Epithelial cell of prostate (primary cell): ENCODE data around the gene IBA57.
A peak's percentile ranks its signal among the peaks of the same experiment; 100 is the strongest.

Experiments
- DNase-seq: peaks from one replicate; pipeline ENCODE4 v3.0.0-alpha.2; 2011; ENCODE audit warnings: low read depth, low spot score
- H3K27ac ChIP-seq: fragments of 450-650 bp; 2 replicates; pipeline ENCODE4 v1.5.1; 2017; ENCODE audit warnings: mild to moderate bottlenecking

Gene IBA57

DNA sequence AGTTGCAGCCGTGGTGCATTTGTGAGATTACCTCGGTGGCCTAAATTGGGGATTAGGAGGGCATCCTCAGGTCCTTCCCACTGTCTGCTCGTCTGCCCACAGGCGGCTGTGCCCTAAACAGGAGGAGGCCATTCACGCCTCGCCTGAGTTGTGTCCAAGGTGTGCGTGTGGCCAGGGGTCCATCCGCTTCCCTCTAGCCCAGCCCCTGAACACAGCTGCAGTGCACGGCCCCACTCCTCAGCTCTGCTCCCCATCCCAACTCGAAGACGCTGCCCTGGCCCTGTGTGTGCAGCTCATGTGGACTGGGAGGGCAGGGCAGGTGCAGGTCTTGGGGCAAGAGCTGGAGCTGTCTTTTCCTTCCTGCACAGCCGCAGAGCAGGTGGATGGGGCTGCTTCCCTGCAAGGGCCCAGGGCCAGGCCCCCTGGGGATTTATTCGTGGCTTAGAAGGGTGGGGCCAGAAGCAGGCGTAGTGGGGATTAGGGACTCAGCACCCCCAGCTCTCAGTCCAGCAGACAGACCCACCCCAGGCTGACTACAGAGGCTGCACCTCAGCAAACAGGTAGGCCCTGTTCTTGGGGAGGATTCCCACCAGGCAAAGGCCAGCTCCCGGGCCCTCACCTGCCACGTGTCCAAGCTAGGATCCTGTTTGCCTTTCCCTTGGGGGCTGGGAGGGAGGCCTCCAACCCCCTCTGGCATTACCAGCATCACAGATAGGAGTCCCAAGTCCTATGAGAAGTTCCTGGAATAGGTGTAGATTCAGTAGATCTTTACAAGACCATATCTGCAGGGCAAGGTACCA is 21.2 kb upstream of the IBA57 start:
- no peak overlapping the region for H3K27ac ChIP-seq
- DNase-seq = no peak

DNA sequence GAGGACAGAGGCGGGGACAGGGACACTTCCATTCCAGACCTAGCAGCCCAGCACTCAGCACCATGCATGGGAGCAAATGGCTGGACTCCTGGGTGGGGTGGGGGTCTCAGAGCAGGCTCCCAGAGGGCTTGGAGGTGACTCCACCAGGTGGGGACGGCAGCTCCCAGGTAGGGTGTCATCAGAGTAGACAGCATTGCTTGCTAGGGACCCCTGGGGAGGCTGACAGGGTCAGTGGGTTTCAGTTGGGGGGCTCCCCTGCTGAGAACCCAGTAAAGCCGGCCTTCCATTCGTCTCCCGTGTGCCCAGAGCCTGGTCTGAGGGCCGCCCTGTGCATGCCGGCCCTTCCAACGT is 20.6 kb upstream of the IBA57 start:
- DNase-seq = no peak
- H3K27ac ChIP-seq = no peak overlapping the region

DNA sequence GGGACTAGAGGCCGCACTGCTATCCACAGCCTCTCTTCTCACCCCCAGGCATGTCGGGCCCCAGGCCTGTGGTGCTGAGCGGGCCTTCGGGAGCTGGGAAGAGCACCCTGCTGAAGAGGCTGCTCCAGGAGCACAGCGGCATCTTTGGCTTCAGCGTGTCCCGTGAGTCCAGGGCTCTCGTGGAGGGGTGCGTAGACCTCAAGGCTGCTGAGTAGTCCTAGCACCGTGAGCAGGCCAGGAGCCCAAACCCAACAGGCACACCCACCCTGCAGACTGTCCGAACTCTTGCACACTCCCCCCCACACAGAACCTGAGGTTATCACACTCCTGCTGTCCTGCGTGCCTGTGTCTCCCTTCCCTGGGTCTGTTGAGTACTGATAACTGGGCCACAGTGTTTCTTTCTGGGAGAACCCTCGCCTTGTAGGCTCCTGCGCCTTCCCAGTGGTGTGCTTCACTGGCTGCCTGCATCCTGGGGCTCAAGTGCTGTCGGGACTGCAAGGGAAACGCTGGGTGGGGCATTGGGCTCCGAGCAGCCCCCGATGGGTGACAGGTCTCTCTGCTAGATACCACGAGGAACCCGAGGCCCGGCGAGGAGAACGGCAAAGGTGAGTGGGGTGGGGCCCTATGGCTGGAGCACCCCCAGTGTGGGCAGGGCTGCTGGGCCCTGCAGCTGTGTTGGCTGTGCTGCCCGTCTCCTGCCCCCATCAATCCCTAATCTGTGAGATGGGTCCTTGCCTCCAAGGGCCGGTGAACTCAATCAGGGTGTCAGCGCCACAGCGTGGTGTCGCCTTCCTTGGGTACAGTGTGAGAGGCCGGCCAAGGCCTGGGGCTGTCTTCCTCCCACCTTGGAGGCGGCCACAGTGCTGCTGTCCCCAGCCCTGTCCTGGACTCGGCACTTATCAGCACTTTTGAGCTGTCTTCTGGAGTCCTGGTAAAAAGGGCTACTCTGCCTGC is 19.9 kb upstream of the IBA57 start:
- H3K27ac ChIP-seq = no peak overlapping the region
- DNase-seq = no peak

DNA sequence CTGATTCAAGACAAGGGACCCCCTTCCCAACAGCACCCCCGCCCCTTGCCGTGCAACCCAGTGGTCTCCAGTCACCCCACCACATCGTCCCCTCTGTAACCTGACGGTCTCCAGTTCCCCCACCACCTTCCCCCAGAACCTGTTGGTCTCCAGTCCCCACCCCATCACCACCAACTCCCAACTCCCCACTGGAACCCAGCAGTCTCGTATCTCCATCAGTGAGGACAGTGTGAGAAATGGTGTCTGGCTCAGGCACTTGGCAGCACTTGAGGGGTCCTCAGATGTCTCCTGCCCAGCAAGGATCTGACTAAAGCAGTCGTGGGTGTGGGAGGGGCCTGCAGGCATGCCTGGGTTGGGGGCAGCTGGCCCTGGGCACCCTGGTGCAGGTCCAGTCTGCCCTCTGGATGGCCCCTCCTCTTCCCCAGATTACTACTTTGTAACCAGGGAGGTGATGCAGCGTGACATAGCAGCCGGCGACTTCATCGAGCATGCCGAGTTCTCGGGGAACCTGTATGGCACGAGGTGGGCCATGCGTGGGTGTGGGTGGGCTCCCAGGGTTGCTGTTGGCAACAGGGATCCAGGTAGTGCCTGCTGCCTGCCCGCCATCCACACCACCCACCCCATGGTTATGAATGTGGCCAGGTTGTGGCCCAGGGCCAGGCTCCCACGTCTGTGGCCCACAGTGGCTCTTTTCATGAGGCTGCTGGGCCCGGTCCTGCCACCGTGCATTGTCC is 19.0 kb upstream of the IBA57 start:
- no peak for DNase-seq
- no peak overlapping the region for H3K27ac ChIP-seq

DNA sequence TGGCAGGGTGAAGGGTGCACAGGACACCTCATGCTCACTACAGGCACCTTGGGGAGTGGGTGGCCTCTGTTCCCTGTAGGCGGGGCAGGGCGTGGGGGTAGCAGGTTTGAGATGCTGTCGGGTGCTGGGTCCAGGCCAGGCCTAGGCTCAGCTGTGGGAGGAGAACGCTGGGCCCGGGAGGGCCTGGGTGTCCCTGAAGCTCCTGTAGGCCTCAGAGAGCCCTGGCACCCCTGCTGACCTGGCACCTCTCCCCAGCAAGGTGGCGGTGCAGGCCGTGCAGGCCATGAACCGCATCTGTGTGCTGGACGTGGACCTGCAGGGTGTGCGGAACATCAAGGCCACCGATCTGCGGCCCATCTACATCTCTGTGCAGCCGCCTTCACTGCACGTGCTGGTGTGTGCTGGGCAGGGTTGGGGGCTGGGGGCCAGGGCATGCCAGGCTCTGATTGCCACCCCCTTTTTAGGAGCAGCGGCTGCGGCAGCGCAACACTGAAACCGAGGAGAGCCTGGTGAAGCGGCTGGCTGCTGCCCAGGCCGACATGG is 18.4 kb upstream of the IBA57 start:
- DNase-seq = no peak
- H3K27ac ChIP-seq = no peak overlapping the region

DNA sequence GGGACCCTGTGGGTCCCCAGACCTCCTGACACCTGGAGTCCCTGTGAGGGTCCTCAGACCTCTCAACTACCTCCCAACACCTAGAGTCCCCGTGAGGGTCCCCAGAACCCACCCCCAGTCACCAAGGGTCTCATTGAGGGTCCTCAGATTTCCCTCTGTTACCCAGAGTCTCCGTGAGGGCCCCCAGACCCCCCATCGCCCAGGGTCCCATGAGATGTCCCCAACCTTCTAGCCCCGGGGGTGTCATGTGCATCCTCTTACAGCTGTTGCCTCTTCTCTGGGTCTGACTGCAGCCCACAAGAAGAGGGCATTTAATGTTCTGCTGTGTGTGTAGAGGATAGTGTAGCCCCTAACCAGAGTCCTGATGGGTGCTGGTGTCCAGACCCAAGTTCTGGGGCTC is 17.8 kb upstream of the IBA57 start:
- peak overlapping the region; percentile 61 for H3K27ac ChIP-seq
- no peak for DNase-seq

DNA sequence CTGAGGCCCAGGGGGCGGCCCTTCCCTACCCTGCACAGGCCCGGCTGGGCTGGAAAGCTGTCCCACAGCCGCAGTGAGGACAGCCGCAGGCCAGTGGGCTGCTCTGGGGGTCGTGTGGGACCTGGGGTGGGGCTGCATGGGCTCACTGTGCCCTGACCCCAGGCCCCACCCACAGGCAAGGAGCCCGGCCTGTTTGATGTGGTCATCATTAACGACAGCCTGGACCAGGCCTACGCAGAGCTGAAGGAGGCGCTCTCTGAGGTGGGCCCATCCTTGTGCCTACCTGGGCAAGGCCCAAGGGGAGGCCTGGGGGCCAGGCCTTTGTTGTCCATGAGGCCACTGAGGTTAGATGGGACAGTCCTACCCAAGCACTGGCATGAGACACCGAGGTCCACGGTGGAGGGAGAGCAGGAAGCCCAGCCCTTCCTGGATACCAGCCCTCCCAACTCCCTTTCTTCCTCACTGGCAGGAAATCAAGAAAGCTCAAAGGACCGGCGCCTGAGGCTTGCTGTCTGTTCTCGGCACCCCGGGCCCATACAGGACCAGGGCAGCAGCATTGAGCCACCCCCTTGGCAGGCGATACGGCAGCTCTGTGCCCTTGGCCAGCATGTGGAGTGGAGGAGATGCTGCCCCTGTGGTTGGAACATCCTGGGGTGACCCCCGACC is 17.3 kb upstream of the IBA57 start:
- H3K27ac ChIP-seq = peak overlapping the region; percentile 61
- DNase-seq = no peak

DNA sequence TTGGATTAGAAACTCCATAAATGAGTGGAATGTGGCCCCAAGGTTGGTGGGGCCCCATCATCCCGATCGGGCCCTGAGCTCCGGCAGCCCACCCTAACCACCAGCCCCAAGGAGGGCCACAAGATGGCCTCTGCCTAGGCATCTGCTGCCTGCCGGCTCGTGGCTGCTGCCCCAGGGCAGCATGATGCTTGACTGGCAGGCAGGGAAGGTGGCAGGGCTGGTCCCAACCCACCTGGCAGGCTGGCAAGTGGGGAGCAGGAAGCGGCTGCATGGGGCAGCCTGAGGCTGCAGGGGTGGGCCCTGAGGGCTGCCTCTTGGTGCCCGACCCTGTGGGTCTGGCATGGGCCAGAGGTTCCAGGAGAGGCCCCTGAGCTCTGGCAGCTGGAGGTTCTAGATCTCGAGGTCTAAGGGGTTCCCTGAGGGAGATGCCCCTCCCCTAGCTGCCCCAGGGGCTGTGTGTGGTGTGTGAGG is 16.6 kb upstream of the IBA57 start:
- DNase-seq = no peak
- peak overlapping the region; percentile 61 for H3K27ac ChIP-seq

DNA sequence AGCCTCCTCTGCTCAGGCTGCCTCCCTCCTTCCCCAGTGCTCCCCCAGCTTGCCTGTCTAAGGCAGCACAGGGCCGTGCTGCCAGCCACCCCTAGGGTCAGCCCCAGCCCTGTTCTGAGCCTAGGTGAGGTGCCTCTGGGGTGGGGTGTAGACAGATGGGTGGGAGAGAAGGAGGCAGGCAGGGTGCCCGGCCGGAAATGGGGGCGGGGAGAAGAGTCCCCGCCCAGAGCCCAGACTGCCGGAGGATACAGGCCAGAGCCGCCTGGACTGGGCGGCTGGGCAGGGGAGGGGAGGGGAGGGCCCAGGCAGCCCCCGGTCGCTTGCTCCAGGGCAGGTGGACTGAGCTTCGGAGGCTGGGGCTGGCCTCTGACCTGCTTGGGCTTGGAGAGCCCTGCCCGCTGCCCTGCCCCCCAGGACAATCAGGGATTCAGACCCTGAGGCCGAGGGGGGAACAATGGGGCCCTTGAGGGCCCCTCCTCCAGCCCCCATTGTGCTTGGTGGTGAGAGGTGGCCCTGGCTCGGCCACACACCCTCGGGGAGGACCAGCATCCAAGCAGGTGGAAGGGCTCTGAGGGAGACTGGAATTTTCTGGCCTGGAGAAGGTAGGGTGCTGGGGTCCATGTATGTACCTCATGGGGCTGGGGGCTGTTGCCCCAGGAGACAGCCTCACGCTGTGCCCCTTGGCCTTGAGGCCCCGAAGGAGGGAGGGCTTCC is 16.0 kb upstream of the IBA57 start, which contains the start of gene GJC2:
TSS of gene GJC2 (plus strand) at position 525 of the 714 bp plus-strand sequence. CDS start 7,829 bp downstream, outside the sequence.
- DNase-seq = no peak
- H3K27ac ChIP-seq = peak within 1 kb of the TSS; percentile 61

DNA sequence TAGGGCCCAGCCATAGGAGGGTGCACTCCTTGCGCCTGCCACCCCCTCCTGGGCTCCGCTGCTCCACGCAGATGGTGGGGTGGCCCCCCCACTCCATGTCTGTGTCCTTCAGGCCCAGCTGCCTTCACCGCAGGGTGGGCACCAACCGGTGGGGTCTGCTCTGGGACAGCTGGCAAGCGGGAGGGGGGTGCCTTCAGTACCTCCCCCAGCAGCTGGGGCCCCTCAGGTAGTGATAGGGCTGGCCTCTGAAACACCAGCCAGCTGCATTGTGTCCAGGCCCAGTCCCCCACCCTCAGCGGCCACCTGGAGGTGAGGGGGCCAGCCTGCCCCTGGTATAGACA is 15.5 kb upstream of the IBA57 start:
- DNase-seq = no peak
- H3K27ac ChIP-seq = peak overlapping the region; percentile 61

DNA sequence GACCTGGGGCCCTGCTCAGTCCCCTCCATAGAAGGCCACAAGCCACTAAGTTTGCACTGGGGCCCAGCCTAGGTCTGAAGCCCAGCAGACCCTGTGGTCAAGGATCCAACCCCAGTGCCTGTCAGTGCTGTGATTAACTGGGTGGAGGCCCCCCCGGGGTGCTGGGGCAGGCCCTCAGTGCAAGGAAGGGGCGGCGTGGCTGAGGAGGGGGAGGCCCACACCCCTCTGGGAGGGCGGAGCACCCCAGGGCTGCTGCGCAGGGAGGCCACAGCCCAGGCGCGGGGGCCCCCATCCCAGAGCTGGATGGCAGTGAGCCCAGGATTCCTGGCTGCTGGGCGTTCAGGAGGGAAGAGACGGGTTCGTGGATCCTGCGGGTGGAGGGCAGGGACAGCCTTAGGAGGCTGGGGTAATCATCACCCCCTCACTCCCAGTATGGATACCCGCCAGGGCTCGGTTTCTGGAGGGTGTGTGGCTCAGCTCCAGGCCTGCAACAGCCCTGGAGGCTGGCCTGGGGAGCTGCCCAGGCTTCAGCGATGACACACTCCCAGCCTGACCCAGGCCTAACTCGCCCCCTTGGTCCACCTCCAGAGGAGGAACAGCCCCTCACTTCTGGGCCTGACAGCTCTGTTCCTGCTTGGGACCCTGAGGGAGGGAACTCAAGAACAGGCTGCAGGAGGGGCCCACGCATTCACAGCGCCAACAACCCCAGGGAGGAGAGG is 15.0 kb upstream of the IBA57 start:
- no peak for DNase-seq
- peak overlapping the region; percentile 61 for H3K27ac ChIP-seq

DNA sequence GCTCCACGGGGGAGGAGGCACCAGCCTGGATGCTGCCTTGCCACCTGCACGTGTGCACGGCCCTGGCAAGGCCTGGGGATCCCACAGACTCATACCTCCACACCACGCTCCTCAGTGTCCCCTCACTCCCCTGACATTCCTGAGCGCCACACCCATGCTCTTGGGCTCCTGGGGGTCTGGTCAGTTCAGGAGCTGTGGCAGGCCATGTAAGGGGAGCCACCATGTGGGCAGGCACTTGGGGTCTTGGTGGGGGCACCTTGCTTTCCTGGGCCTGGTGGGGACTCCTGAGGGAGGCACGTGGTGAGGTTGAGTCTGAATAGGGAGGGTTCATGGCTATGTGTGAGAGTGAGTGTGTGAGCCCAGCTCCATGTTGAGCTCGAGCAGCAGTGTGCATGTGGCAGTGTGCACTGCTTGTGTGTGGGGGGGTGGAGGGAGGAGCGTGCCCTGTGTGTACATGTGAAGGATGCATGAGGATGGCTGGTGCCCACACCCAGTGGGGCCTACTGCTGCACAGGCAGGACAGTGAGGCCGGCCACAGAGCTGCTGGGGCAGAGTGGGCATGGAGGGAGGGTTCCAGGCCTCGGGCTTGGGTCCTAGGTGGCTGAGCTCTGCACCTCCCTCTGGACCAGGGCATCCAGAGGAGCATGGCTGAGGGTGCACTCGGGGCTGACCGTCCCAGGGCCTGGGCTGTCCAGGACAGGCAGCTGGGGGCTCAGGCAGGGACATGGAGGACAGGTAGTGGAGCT is 14.3 kb upstream of the IBA57 start:
- H3K27ac ChIP-seq = peak overlapping the region; percentile 61
- DNase-seq = no peak

DNA sequence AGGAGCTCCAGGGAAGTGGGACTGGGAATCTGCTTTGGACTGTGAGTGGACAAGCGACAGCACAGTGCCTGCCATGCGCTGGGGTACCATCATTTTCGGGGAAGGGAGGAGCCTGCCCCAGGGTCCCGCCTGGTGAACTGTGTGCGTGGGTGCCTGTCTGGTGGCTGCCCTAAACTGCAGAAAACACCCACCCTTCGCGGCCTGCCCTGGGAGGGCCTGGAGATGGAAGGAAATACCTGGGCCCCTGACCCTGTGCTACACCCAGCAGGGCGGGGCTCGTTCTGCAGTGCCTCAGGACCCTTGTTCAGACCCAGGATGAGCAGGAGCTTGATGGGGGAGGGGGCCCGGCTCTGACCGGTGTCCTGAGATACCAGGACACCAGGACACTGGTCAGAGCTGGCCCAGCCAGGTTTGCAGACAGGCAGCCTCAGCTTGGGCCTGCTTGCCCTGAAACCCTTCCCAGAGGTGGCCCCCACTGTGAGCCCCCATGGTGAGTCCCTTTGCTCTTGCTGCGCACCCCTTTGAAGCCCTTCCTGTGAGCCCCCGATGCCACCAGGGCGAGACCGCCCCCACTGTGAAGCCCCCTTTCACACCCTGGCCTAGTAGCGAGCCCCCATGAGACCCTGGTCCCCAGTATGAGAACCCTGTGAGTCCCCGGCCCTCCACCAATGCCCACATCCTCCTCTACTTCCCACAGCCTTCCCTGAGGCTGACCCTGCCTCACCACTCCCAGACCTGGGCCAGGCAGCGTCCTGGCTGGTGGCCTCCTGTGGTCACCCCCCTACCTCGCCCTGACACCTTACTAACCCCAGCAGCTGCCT is 13.3 kb upstream of the IBA57 start:
- DNase-seq = no peak
- no peak overlapping the region for H3K27ac ChIP-seq

DNA sequence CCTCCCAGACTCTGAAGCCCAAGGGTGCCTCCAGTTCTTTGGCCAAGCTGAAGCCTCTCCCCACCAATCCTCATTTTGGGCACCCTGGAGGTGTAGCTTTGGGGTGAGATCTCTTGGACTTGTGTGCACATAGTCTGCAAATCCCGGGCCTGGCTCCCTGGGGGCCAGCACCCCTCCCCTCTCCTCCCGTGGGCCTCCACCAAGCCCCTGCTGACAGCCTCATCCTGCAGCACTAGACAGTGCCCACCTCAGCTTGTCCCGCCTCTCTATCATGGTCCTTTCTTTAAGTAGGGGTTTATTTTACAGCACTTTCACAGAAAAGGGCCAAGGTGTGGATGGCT is 12.7 kb upstream of the IBA57 start:
- DNase-seq = no peak
- no peak overlapping the region for H3K27ac ChIP-seq

DNA sequence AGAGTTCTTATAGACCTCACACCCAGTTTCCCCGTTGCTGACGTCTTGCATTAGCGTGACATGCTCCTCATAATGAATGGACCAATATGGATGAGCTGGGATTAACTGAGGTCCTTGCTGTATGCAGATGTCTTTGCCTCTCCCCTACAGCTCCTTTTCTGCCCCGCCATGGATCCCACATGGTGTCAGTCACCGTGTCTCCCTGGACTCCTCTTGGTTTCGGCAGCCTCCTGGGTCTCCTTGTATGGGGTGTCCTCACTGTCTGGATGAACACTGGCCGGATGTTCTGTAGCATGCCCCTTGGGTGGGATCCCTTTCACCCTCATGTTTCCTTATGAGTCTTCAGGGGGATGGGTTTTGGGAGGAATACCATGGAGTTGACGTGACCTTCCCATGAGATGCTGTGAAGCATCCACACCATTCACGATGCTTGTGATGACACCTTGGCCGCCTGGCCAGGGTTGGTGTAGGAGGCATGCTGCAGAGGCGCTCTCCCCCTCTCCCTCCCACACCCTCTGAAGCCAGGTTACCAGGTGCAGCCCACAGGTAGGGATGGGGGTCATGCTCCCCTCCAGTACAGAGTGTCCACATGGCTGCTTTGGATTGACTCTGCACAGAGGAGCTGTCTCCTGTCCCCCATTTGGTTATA is 11.5 kb upstream of the IBA57 start:
- DNase-seq = no peak
- peak overlapping the region; percentile 9 for H3K27ac ChIP-seq

DNA sequence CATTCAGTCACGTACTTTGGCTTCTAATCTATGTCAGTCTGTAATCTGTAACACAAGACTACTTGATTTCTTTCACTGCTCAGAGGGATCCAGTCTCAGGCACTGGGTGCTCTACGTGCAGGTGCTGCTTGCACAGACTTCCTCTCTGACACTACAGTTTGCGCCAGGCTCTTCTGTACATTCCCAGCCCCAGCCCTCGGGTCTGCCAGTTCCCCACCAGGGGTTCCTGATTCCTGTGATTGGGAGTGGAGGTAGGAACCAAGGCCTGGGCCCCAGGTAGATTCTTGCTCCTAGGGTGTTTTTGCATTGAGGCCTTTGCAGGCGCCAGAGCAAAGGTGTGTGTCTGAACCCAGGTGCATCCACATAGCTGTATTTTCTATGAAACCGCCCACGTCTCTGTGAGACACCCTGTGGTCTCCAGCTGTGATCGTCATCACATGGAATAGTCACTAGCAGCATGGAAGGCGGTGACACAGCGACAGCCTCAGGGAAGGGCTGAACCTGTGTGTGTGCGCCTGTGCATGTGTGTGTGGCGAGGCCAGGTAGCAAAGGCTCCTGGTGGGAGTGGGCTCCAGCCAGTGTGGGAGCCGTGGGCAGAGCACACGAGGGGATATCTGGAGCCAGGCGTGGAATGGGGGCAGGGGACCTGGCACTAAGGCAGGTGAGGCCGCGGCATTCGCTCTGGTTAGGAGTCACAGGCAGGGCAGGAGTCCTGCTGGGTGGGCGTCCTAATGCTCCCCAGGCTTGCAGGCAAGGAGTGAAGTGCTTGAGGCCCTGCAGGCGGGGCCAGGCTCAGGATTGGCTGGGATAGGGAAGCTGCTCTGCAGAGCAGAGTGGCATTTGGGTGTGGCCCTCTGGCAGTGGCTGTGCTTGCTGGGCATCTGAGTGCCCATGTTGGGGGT is 10.7 kb upstream of the IBA57 start:
- peak overlapping the region; percentile 9 for H3K27ac ChIP-seq
- no peak for DNase-seq
